SU-DHL-6 (cell line): Measurements from ENCODE around the gene TCP11L1.
"Not testable (repeated sequence)": the region's sequence is repeated elsewhere in the genome, so short reads cannot be mapped to it uniquely, and the experiment has no call there.

ENCODE experiments used
- H2AFZ ChIP-seq: fragments of 200-600 bp; sonication (generic); 2 replicates; pipeline ENCODE4 v1.6.1; 2014; ENCODE audit warnings: low read depth, mild to moderate bottlenecking, moderate library complexity, mixed read lengths, antibody characterized with exemption, low read length; ENCODE audit not compliant: severe bottlenecking
- H3F3A ChIP-seq: fragments of 200-600 bp; shearing (Covaris generic); 2 replicates; pipeline ENCODE4 v1.6.0; 2016; ENCODE audit warnings: antibody characterized with exemption, mild to moderate bottlenecking; ENCODE audit not compliant: insufficient read depth
- H3K27ac ChIP-seq: fragments of 200-600 bp; sonication (generic); 2 replicates; pipeline ENCODE4 v1.5.1; 2016; ENCODE audit warnings: low read depth, mild to moderate bottlenecking, low read length, moderate library complexity, mixed read lengths
- H3K27me3 ChIP-seq: fragments of 200-600 bp; sonication (generic), shearing (Covaris generic); 2 replicates; pipeline ENCODE4 v1.6.0; 2014; ENCODE audit warnings: mild to moderate bottlenecking, low read length
- H3K36me3 ChIP-seq: fragments of 200-600 bp; sonication (generic); 2 replicates; pipeline ENCODE4 v1.6.1; 2014; ENCODE audit warnings: mild to moderate bottlenecking, low read length, mixed read lengths
- H3K4me2 ChIP-seq: fragments of 300-600, 200-600 bp; shearing (Covaris generic), sonication (generic); 2 replicates; pipeline ENCODE4 v1.6.0; 2014; ENCODE audit warnings: low read length, low read depth, mild to moderate bottlenecking; ENCODE audit not compliant: poor library complexity, severe bottlenecking
- H3K4me3 ChIP-seq: fragments of 200-600 bp; sonication (generic); 2 replicates; pipeline ENCODE4 v1.5.1; 2014; ENCODE audit warnings: antibody characterized with exemption, low read length, mild to moderate bottlenecking, mixed read lengths; ENCODE audit not compliant: insufficient read depth, poor library complexity, severe bottlenecking
- H3K79me2 ChIP-seq: fragments of 200-600 bp; sonication (generic); 2 replicates; pipeline ENCODE4 v1.6.1; 2014; ENCODE audit warnings: mild to moderate bottlenecking, low read length, moderate library complexity; ENCODE audit not compliant: insufficient read depth
- H3K9ac ChIP-seq: fragments of 200-600 bp; sonication (generic); 2 replicates; pipeline ENCODE4 v1.7.0; 2014; ENCODE audit warnings: mild to moderate bottlenecking, low read length
- H3K9me2 ChIP-seq: fragments of 200-600 bp; sonication (generic); replicated peaks from 2 replicates; pipeline ENCODE4 v1.6.1; 2014; ENCODE audit warnings: low read length; ENCODE audit not compliant: insufficient read depth
- H3K9me3 ChIP-seq: fragments of 200-600 bp; sonication (generic); 2 replicates; pipeline ENCODE4 v1.6.1; 2014; ENCODE audit warnings: low read length, mixed read lengths; ENCODE audit not compliant: insufficient read depth
- H4K20me1 ChIP-seq: fragments of 200-600 bp; sonication (generic); 2 replicates; pipeline ENCODE4 v1.6.1; 2014; ENCODE audit warnings: low read depth, mild to moderate bottlenecking, antibody characterized with exemption, low read length, moderate library complexity, mixed read lengths
- EZH2phosphoT487 ChIP-seq: fragments of 200-600 bp; sonication (generic), shearing (Covaris generic); conservative IDR thresholded peaks from 2 replicates; pipeline ENCODE4 v1.6.1; 2018; ENCODE audit warnings: mild to moderate bottlenecking, antibody characterized with exemption, low read length, moderate library complexity, mixed read lengths
- TF ChIP-seq, protein P1 (sequence below): fragments of 200-600 bp; sonication (generic); IDR thresholded peaks from one replicate; pipeline ENCODE4 v1.5.1; 2017; ENCODE audit warnings: antibody characterized with exemption, mild to moderate bottlenecking, low read length, moderate library complexity; ENCODE audit not compliant: insufficient read depth, poor library complexity, severe bottlenecking

TCP11L1 gene

DNA sequence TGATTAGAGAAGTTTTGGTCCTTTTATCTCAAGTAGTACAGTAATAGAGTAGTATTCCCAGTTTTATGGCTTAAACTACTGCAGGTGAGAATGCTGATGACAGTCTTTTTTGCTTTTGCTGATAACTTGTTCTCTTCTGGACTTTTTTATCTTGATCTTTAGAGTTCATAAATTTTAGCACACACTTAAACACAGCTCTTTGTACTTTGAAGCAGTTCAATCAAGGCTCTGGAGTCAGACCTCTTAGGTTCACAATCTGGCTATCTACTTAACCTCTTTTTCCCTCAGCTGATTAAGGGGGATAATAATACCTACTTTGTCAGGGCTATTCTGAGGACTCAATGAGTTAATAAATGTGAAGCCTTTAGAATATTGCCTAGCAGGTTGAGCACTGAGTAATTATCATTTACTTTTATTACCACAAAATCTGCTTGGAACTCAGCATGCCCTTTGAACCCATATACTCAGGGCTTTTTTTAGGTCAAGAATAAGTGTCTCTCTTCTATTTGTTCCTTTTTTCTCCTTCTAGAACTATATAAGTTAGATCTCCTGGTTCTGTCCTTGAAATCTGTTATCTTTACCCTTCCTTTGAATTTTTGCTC, 70.0 kb downstream of the TCP11L1 start:
- Histone ChIP-seq H3K4me2 (no peak overlapping the region), H3K9ac (no peak overlapping the region), H3K4me3 (no peak overlapping the region), H3F3A (no peaks in the 10 kb centered on the region), H3K27ac (no peak overlapping the region), H2AFZ (no peak overlapping the region), H3K9me3 (no peaks in the 10 kb centered on the region), H3K9me2 (no peaks in the 10 kb centered on the region), H4K20me1 (no peaks in the 10 kb centered on the region), H3K27me3 (no peaks in the 10 kb centered on the region), H3K36me3 (no peaks in the 10 kb centered on the region), H3K79me2 (no peaks in the 10 kb centered on the region)
- TF ChIP-seq EZH2phosphoT487 = no peak
- TF ChIP-seq, protein P1, sequence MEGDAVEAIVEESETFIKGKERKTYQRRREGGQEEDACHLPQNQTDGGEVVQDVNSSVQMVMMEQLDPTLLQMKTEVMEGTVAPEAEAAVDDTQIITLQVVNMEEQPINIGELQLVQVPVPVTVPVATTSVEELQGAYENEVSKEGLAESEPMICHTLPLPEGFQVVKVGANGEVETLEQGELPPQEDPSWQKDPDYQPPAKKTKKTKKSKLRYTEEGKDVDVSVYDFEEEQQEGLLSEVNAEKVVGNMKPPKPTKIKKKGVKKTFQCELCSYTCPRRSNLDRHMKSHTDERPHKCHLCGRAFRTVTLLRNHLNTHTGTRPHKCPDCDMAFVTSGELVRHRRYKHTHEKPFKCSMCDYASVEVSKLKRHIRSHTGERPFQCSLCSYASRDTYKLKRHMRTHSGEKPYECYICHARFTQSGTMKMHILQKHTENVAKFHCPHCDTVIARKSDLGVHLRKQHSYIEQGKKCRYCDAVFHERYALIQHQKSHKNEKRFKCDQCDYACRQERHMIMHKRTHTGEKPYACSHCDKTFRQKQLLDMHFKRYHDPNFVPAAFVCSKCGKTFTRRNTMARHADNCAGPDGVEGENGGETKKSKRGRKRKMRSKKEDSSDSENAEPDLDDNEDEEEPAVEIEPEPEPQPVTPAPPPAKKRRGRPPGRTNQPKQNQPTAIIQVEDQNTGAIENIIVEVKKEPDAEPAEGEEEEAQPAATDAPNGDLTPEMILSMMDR = no peak

DNA sequence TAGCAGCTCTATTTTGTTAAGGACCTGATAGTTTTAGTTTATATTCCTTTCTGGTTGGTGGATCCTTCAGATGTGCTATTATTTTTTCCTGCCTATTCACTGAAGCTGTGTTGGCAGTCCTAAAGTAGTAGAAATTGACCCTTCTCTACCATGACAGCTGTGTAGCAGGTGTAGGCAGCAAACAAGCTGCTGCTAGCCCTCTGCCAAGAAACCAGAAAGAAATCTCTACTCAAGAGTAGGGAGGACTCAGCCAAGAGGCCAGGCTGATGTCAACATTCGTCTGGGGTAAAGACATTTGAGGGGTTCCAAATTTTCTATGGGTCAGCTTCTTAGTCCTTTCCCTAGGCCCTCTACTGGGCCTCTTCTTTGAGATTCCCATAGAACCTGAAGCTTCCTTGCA, 70.7 kb downstream of the TCP11L1 start:
- Histone ChIP-seq H3F3A (no peaks in the 10 kb centered on the region), H3K4me2 (no peak overlapping the region), H3K9me2 (no peaks in the 10 kb centered on the region), H3K27me3 (no peaks in the 10 kb centered on the region), H3K79me2 (no peaks in the 10 kb centered on the region), H3K27ac (no peak overlapping the region), H3K9ac (no peak overlapping the region), H3K36me3 (no peaks in the 10 kb centered on the region), H3K4me3 (no peak overlapping the region), H2AFZ (no peak overlapping the region), H4K20me1 (no peaks in the 10 kb centered on the region), H3K9me3 (no peaks in the 10 kb centered on the region)
- TF ChIP-seq, protein P1 = no peak
- TF ChIP-seq EZH2phosphoT487 = no peak

DNA sequence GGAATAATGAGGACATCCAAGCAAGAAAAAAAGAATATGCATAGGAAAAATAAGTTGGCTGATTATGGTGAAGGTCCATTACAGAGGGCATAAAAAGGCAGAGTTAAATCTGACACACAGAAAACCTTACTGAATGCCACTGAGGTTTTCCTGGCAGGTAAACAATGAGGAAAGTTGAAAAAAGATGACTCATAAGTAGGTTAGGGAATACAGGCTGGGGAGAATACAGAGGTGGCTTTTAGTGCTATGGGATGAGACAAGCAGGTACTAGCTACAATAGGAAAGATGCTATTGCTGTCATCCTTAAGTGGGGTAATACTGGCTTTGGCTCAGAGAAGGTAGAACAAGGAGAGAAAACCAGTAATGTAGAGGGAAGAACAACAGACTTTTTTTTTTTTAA, 77.2 kb downstream of the TCP11L1 start:
- no peaks in the 10 kb centered on the region for H4K20me1 ChIP-seq
- H3F3A ChIP-seq = peaks cover 3% of the 10 kb centered on the region; the same call in 1 of the 2 replicates
- no peak overlapping the region for H3K9ac ChIP-seq
- H3K9me2 ChIP-seq = no peaks in the 10 kb centered on the region
- no peaks in the 10 kb centered on the region for H3K9me3 ChIP-seq
- no peaks in the 10 kb centered on the region for H3K79me2 ChIP-seq
- H3K27me3 ChIP-seq = no peaks in the 10 kb centered on the region
- H3K4me2 ChIP-seq = no peak overlapping the region
- no peak overlapping the region for H3K27ac ChIP-seq
- TF ChIP-seq, protein P1 = no peak
- no peak for TF ChIP-seq EZH2phosphoT487
- H2AFZ ChIP-seq = no peak overlapping the region
- no peaks in the 10 kb centered on the region for H3K36me3 ChIP-seq
- no peak overlapping the region for H3K4me3 ChIP-seq

DNA sequence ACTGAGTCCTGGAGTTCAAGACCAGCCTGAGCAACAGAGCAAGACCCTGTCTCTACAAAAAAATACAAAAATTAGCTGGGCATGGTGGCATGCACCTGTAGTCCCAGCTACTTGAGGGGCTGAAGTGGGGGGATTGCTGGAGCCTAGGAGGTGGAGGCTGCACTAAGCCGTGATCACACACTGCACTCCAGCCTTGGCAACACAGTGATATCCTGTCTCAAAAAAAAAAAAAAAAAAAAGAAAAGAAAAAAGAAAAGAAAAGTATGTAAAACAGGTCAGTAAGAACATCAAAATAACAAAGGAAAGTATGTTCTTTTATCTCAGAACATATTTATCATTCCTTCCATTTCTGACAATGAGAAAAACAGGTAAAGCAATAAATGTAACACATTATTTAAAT, 83.3 kb downstream of the TCP11L1 start:
- H2AFZ ChIP-seq, H3K79me2 ChIP-seq, H3K36me3 ChIP-seq, H3K9me2 ChIP-seq, H3K4me3 ChIP-seq, H3K9me3 ChIP-seq, H3F3A ChIP-seq, H4K20me1 ChIP-seq, H3K4me2 ChIP-seq, H3K9ac ChIP-seq, H3K27ac ChIP-seq, H3K27me3 ChIP-seq: not testable (repeated sequence)
